HG02610 (cell line): ENCODE data around the gene LIN52.

ENCODE experiments used
- ATAC-seq: cut with Tn5 transposase; IDR thresholded peaks from one replicate; pipeline ENCODE4 v1.9.1; 2021; ENCODE audit warnings: mild to moderate bottlenecking, moderate library complexity; ENCODE audit not compliant: unreplicated experiment

Gene LIN52, protein sequence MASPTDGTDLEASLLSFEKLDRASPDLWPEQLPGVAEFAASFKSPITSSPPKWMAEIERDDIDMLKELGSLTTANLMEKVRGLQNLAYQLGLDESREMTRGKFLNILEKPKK

DNA sequence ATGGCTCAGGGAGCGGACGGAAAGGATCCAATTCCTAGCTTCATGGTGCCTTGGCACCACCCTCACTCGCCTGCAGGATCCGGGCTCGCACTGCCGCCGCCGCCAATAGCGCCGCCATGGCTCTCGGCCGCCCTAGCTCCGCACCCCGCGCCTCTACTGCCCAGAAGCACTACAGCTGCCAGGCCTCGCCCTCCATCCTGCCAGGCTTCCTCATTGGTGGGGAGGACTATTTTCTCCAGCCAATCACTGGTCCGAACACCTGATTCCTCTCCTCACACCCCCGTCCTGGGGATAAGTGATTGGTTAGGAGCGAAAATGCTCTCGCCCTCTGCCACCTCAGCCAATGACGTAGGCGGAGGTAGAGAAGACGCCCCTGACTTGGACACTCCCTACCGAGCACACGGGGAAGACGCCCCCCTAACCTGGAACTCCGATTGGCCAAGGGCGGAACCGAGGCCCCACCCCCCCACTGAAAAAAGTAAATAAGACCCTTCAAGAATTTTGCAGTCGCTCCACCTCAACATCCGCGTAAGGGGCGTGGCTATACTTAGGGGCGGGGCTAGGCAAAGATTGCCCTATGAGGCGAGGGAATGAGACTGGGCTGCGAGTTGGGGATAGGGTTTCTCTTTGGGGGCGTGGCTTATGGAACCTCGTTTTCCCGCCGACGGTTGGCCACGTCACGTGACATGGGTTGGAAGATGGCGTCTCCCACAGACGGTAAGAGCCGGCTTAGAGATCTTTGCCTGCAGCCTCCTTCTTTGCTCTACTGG, at the start of gene LIN52, which contains the start of gene ALDH6A1:
LIN52 (plus strand) TSS at position 680 of the 770 bp plus-strand sequence; CDS start at position 699, 19 bp downstream.
ALDH6A1 (minus strand) TSS at position 177 of the 770 bp plus-strand sequence; CDS start at position 118, 59 bp downstream.
- peak; percentile 93 for ATAC-seq

DNA sequence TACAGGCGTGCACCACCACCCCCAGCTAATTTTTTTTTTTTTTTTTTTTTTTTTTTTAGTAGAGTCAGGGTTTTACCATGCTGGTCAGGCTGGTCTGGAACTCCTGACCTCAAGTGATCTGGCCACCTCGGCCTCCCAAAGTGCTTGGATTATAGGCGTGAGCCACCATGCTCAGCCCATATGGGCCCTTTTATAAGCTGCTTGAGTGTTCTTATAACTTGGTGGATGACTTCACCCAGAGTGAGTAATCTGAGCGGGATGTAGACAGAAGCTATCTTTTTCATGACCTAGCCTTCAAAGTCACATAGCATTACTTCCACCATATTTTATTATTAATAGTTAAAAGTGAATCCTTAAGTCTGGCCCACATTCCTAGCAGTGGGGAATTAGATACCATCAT, 49.2 kb upstream of the LIN52 start:
- no peak for ATAC-seq

DNA sequence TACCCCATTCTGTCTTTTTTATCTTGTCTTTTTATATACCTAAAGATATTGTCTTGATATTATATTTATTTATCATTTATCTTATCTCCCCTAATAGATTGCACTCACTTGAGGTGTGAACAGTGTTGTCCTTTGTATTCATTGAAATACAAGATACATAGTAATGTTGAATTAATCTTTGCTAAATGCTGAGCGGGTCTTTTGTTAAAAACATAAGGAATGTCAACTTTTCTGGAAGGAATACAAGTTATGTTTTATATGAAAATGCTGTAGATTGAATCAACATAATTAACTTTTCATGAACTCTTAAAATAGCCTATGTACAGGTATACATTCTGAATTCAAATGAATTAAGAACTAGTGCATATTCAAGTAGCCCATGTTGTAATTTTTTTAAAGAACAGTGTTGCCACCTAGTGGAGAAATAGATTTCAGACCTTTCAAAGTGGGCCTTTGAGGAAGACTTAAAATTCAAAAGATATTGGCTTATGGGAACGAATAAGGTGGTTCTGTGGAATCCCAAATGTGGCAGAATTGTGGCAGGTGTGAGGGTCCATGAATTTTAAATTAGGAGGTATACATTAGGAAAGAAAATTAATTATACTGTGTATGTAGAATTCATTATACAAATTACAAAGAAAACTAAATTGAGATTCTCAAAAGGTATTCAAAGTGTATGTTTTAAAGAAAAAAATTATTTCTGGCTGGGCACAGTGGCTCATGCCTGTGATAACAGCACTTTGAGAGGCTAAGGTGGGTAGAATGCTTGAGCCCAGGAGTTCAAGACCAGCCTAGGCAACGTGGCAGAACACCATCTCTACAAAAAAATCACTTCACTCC, 46.5 kb upstream of the LIN52 start:
- ATAC-seq: no peak

DNA sequence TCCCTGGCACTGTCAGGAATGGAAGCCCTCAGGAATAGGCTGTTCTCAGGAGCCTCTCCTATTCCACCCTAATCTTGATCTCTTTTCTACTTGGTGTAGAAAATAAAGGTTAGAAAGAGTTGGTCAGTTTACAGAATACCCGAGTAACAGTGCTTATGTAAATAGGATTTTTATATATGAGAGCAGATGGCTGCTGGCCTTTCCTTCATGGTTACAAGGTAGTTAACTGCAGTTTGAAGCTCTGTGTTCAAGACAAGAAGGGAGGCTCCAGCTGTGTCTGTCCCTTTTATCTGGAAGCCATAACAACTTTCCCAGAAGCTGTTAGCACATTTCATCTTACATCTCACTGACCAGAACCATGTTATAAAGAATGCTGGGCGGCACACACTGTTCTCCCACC, 42.5 kb upstream of the LIN52 start:
- ATAC-seq: no peak

DNA sequence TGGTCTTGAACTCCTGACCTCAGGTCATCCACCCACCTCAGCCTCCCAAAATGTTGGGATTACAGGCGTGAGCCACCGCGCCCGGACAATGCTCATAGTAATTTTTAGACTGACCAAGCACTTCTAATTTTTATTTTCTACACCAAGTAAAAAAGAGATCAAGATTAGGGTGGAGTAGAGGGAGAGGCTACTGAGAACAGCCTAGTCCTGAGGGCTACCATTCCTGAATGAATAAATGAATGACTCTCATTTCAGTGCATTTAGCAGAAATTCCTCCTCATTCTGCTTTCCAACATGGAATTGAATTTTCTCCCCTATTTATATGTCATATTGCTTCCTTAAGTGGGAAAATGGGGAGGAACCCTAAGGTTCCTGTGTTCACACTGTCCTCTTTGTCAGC, 39.2 kb upstream of the LIN52 start:
- ATAC-seq: no peak

DNA sequence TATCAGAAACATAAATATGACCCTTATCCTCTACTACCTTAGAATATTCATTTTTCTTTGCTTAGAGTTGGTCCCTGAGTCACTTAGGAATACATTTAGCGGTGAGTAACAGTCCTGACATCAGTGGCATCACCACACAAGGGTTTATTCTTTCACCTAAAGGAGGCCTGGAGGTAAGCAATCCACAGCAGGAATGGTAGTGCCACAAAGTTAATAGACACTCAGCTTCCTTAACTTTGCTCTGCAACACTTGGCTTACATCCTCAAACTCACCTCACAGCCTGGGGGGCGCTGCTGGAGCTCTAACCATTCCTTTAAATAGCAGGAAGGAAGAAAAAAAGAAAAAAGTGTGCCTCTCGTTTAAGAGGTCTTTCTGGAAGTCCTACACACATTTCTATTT, 36.5 kb upstream of the LIN52 start:
- no peak for ATAC-seq

DNA sequence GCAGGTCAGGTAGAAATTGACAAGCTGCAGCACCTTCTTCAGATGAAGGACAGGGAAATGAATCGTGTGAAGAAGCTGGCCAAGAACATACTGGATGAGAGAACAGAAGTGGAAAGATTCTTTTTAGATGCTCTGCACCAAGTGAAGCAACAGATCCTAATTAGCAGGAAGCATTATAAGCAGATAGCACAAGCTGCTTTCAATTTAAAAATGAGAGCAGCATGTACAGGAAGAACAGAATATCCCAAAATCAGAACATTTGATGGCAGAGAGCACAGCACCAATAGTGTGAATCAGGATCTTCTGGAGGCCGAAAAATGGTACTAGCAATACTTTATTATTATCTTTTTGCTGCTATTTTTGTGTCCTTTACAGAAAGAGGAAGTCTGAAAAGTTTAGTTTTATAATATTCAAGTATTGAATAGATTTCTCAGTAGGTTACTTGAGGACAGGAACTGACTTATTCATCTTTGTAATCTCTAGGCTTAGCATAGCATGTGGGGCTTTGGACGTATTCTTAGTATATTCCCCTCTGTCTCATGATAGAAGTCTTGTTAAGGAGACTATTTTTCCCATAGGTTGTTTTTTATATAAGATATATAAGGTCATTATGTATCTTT, 34.8 kb upstream of the LIN52 start:
- no peak for ATAC-seq

DNA sequence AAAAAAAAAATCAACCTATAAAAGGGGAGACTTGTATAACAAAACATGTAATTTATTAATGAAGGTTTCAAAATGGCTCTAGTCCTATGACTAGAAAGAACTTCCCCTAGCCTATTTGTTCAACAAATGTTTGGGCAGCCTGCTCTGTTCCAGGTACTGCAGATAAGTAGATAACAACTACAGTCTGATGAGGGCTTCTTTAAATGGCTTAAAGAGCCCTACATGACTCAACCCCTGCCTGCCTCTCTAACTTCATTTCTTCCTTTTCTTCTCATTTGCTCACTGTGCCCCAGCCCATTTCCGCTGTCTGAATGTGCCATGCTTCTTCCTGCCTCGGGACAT, 22.0 kb upstream of the LIN52 start:
- no peak for ATAC-seq

DNA sequence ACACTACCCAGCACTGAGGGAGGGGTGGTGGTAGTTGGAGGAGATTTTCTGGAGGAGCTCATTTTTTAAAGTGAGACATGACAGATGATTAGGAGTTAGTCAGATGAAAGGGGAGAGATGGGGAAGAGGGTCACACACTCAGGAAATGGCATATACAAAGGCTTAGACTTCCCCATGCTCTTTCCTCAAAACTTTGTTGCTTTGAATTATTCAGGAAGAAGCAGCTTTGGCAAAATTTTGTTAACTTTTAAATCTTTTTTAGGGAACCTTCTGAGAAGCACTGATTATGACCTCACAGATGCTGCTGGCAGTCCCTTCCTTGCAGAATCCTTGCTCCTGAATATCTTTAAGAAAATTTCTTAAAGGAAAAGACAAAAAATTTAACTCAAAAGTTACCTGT, 20.3 kb upstream of the LIN52 start:
- ATAC-seq: no peak

DNA sequence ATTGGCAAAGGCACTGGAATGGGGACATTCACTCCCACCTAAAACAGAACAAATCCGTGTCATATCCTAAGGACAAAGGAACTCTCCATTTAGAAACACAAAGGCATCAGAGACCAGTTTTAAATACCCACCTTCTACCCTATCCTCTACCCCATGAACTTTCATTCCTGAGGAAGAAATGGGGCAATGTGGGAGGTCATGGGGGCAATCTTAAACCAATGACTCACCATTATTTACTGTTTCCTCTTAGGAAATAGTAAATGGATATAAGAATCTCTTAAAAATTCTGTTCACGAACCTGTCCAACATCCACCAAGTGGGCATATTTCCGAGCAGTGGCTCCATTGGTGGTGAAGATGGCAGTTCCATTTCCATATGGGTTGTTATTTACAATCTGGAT, 19.9 kb upstream of the LIN52 start:
- no peak for ATAC-seq

DNA sequence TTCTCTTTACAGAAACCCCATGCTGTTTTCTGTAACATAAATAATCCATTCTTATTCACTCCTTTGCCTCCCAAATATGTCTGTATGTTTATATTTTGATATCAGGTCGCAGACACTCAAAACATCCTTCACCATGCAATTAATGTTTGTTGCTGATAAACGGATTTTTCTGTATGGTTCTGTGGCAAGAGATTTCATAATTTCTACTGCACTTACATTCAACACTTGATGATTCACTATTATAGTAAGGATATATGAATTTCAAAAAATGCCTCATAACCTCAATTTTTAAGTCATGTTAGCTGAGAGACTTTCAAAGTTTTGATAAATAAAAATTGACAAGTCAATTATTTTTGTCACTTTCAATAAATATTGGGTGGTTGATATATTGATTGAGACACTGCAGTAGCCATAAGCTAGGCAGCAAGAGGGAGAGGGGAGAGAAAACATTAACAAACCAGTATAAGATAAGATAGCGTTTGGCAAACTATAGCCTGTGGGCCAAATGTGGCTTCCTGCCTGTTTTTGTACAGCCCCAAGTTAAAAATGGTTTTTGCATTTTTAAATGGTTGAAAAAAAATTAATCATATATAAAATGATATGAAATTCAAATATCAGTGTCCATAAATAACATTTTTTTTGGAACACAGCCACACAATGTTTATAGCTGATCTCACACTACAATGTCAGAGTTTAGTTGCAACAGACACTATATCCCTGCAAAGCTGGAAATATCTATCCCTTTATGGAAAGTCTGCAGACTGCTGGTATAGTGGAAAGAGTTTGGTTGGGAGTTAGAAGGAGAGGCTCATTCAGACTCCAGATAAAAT, 18.8 kb upstream of the LIN52 start:
- no peak for ATAC-seq

DNA sequence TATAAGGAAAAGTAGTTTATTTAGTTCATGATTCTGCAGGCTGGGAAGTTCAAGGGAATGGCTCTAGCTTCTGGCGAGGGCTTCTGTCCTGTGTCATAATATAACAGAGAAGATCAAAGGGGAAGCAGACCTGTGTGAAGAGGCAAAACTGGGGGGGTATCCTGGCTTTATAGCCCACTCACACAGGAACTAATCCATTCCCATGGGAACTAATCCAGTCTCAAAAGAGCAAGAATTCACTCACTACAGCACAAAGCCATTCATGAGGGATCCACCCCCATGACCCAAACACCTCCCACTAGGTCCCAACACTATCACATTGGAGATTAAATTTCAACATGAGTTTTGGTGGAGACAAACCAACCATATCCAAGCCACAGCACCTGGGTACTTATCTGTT, 7.4 kb upstream of the LIN52 start:
- ATAC-seq: no peak

DNA sequence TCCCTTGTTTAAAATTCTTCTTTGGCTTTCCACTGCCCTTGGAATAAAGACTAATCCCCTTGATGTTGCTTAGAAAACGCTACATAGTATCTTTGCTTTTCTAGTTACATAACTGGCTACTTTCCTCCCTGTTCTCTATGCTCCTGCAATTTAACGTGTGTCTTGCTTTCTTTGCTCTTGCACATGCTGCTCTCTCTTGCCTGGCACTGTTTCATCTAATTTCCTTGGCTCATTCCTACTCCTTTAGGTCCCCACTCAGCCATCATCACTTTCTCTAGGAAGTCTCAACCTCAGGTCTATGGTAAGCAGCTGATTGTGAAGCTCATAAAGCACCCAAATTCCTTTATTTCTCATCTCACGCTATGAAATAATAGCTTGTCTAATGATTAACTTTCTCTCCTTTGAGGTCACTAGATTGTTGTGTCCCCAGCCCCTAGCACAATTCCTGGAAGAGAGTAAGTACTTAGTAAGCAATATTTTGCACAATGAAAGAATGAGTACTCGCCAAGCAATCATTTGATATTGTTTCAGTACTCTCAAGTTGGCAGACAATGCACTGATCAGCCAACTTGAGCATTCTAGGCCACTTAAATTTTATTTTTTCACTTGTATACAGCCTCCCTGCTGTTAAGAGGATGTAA, 3.8 kb upstream of the LIN52 start:
- no peak for ATAC-seq

DNA sequence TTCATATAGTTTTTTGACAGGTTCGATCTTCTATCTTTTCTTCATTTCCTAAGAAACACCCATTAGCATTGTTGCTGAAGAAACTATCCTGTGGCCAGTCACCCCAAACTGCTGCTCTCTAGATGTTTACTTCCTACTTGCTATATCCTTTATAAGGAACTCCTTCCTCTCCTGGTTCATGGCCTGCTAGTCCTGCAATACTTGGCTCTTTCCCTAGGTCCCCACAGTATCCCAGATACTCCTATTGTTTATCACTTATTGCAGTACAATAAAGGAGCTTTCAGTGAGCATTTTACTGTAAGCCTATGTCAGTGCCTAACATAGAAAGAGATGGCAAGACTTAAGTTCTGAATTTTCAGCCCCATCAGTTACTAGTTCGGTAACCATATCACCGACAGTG, 3.3 kb upstream of the LIN52 start:
- ATAC-seq: no peak

DNA sequence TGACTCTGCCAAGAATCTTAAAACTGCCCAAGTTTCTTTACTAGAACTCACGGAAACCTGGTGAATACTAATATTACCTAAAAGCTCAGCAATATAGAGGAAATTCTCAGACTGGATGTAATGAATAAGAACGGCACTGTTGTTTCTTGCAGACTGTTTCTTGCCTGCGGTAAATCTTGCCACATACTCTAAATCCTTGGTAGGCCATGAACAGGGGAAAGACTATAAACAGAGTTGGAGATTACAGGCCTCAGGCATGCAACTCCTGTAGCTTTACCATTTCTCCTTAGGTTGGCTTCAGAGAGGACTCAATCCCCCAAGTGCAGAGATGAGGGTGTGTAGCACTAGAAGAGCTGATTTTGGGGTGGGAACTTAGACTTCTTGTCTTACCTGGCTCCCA, 1.6 kb upstream of the LIN52 start:
- no peak for ATAC-seq

DNA sequence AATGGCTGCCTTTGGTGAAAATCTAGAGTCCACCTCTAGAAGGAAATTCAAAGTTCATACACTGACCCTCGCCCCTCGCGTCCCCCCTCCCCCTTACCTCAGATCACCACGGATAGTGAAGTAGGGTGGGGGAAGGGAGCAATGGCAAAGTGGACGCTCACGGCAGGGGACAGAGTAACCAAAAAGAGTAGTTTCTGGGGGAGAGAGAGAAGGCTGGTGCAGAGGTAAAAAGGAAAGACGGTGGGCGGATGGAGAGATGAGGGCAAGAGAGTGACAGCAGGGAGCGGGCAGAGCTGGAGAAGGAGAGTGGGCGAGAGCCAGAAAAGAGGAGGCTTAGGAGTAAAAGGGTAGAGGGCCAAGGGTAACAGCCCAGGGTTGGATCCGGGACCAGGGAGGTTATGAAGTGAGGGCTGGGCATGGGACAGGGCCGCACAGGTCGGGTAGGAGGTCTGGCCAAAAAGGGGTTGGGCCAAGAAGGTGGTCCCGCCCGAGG, 926 bp upstream of the LIN52 start:
- peak; percentile 15 for ATAC-seq

DNA sequence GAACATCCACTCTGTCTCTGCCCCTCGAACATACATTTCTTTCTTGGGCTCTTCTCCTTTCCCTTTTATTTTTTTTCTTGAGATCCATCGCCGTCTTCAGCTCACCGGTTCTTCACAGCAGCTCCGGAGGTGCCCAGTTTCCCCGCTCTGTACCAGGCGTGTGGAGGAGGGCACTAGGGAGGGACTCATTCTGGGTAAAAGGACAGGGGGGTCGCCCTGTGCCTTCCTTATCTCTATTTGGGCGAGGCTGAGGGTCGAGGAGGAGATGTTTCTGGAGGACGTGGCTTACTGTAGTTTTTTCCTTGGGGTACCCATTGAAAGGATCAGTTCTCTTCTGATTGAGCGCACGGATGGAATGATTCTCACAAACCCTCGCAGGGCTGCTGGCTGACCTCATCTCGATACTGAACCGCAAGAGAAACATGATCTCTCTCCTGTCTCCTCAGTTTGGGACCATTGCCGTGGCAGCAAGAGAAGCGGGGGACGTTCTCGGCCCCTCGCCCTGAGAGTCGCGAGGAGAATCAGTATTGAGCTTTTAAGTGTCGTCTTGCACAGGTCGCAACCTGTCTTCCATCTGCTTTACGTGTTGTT, 386 bp downstream of the LIN52 start:
- ATAC-seq: peak; percentile 7

DNA sequence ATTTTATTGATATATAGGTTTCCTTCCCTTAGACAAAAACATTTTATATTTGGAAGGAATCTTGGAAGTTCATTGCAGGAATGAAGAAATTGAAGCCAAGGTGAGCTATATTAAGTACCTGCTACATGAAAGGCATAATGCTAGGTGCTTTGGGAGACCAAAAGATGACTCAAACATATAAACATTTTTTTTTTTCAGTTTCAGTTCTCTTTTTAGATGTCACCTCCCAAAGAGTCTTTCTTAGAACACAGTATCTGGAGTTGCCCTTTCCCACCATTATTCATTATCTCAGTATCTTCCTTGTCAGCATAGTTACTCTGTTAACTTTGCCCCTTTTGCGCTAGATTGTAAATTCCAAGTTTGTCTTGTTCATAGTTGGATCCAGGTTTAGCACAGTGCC, 1.1 kb downstream of the LIN52 start:
- ATAC-seq: peak; percentile 27

DNA sequence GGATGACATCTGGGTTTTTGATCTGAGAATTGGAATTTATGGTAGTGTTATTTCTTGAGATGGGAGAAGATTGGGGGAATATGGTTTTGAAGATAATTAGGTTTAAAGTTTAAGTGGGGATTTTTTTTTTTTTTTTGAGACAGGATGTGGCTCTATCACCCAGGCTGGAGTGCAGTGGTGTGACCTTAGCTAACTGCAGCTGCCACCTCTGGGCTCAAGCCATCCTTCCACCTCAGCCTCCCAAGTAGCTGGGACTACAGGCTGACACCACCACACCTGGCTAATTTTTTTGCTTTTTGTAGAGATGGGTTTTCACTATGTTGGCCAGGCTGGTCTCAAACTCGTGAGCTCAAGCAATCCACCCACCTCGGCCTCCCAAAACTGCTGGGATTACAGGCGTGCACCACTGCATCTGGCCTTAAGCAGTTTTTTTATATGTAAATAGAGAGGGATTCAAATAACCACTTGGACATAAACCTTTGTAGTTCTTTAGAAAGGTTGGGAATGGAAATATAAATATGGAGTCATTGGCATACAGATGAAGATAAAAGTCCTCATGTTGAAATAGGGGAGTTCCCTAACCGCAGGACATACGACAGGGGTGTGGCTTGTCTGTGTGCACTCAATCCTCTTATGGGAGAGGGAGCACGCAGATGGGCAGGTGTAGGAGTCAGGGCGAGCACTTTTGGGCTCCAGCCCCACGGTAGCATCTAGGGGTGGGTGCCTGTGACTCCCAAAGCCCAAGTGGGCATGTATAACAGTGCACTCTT, 4.7 kb downstream of the LIN52 start:
- no peak for ATAC-seq
